Measurements from ENCODE around the gene PARP15.
"Not testable (repeated sequence)": the region's sequence is repeated elsewhere in the genome, so short reads cannot be mapped to it uniquely, and the experiment has no call there.

PARP15 gene

GRCh38 chr3:122577409-122578031 is at the start of gene PARP15:
TSS of gene PARP15 (plus strand) at chr3:122577650. CDS start at chr3:122577668, 18 bp downstream.
- DNase-seq: peak in 5 of 6 experiments; percentile 10 to 33 (median 13)

- DNase-seq: no peak
These were observed 47.3 kb upstream of the PARP15 start for GRCh38 chr3:122530164-122530563.

- no peak for DNase-seq
These were observed 44.0 kb upstream of the PARP15 start for GRCh38 chr3:122533480-122533879.

- no peak for DNase-seq
These were observed 43.5 kb upstream of the PARP15 start for GRCh38 chr3:122533931-122534334.

- DNase-seq: no peak
These were observed 41.4 kb upstream of the PARP15 start for GRCh38 chr3:122535964-122536631.

- DNase-seq: no peak
These were observed 40.8 kb upstream of the PARP15 start for GRCh38 chr3:122536632-122537001.

- no peak for DNase-seq
These were observed 38.4 kb upstream of the PARP15 start for GRCh38 chr3:122538956-122539490.

- DNase-seq: no peak
These were observed 31.3 kb upstream of the PARP15 start for GRCh38 chr3:122546151-122546550.

- DNase-seq: no peak
These were observed 29.4 kb upstream of the PARP15 start for GRCh38 chr3:122548076-122548475.

GRCh38 chr3:122548619-122549018 is 28.8 kb upstream of the PARP15 start:
- DNase-seq: no peak

GRCh38 chr3:122553171-122553570 is 24.3 kb upstream of the PARP15 start:
- DNase-seq: no peak

- DNase-seq: no peak
These were observed 22.0 kb upstream of the PARP15 start for GRCh38 chr3:122555275-122556071.

GRCh38 chr3:122557356-122557755 is 20.1 kb upstream of the PARP15 start:
- no peak for DNase-seq

- no peak for DNase-seq
These were observed 18.8 kb upstream of the PARP15 start for GRCh38 chr3:122558605-122559004.

GRCh38 chr3:122559906-122560305 is 17.5 kb upstream of the PARP15 start:
- DNase-seq: no peak

- peak in 5 of 6 experiments; percentile 16 to 70 (median 51) for DNase-seq
These were observed 16.8 kb upstream of the PARP15 start for GRCh38 chr3:122560680-122561079.

GRCh38 chr3:122562923-122563716 is 14.3 kb upstream of the PARP15 start:
- DNase-seq: no peak

- DNase-seq: no peak
These were observed 13.8 kb upstream of the PARP15 start for GRCh38 chr3:122563717-122564025.

GRCh38 chr3:122564155-122564912 is 13.1 kb upstream of the PARP15 start, which contains the start of the genes DTX3L and PARP9:
TSS of gene DTX3L (plus strand) at chr3:122564338. CDS start at chr3:122564427, 89 bp downstream.
TSS of gene PARP9 (minus strand) at chr3:122564300. CDS start at chr3:122559620, 4,680 bp downstream.
- peak; percentile 62 to 83 (median 72) for DNase-seq

GRCh38 chr3:122568131-122568530 is 9.3 kb upstream of the PARP15 start:
- not testable (repeated sequence) for DNase-seq

- peak in 1 of 6 experiments; percentile 6 for DNase-seq
These were observed 8.7 kb upstream of the PARP15 start for GRCh38 chr3:122568755-122569154.

- peak in 1 of 6 experiments; percentile 9 for DNase-seq
These were observed 4.5 kb upstream of the PARP15 start for GRCh38 chr3:122572940-122573412.
